Measurements from ENCODE around the gene IL1RL2.

IL1RL2 gene

GRCh38 chr2:102159295-102159694 is 27.5 kb upstream of the IL1RL2 start:
- no peak for DNase-seq

- DNase-seq: no peak
These were observed 20.5 kb upstream of the IL1RL2 start for GRCh38 chr2:102166189-102166845.

- no peak for DNase-seq
These were observed 18.6 kb upstream of the IL1RL2 start for GRCh38 chr2:102168026-102168771.

GRCh38 chr2:102171946-102172345 is 14.9 kb upstream of the IL1RL2 start:
- no peak for DNase-seq

- DNase-seq: no peak
These were observed 14.1 kb upstream of the IL1RL2 start for GRCh38 chr2:102172745-102173144.

- no peak for DNase-seq
These were observed 10.7 kb upstream of the IL1RL2 start for GRCh38 chr2:102176172-102176571.

- no peak for DNase-seq
These were observed 8.9 kb upstream of the IL1RL2 start for GRCh38 chr2:102177814-102178478.

GRCh38 chr2:102179061-102179460 is 7.8 kb upstream of the IL1RL2 start:
- DNase-seq: no peak

GRCh38 chr2:102179788-102180686 is 6.8 kb upstream of the IL1RL2 start:
- DNase-seq: no peak

- DNase-seq: no peak
These were observed 6.2 kb upstream of the IL1RL2 start for GRCh38 chr2:102180687-102180999.

- DNase-seq: no peak
These were observed 5.4 kb upstream of the IL1RL2 start for GRCh38 chr2:102181376-102181775.

GRCh38 chr2:102181919-102182635 is 4.7 kb upstream of the IL1RL2 start:
- DNase-seq: no peak

- DNase-seq: no peak
These were observed 2.8 kb upstream of the IL1RL2 start for GRCh38 chr2:102184018-102184417.

- no peak for DNase-seq
These were observed 2.3 kb upstream of the IL1RL2 start for GRCh38 chr2:102184568-102184967.

GRCh38 chr2:102185347-102185746 is 1.5 kb upstream of the IL1RL2 start:
- DNase-seq: no peak

GRCh38 chr2:102187496-102188150 is 800 bp downstream of the IL1RL2 start:
- DNase-seq: no peak

GRCh38 chr2:102190430-102191107 is 3.7 kb downstream of the IL1RL2 start:
- DNase-seq: no peak

GRCh38 chr2:102191501-102191900 is 4.7 kb downstream of the IL1RL2 start:
- DNase-seq: no peak

- no peak for DNase-seq
These were observed 6.3 kb downstream of the IL1RL2 start for GRCh38 chr2:102193074-102193473.

- no peak for DNase-seq
These were observed 7.9 kb downstream of the IL1RL2 start for GRCh38 chr2:102194609-102195268.
